PC-3 (cell line): Measurements from ENCODE around the gene SELENOV. TPM values are rescaled to one million over a fixed set of nuclear protein-coding genes. Genes with fewer than 3 reads are reported as not detected.

Source experiments
- ATAC-seq: fragments of 200-7000 bp; cut with Tn5 transposase; 2 replicates; pipeline ENCODE4 v1.9.1; 2020; ENCODE audit warnings: mild to moderate bottlenecking, moderate library complexity
- BruUV-seq: library from RNA; stranded (reverse); fragments of 400-500 nt; replicated peaks from 2 replicates; lab custom pipeline; 2021; lab: Mats Ljungman, UMichigan
- CTCF ChIA-PET: fragments of 300-600 bp; sonication (Branson Sonifier 250); formaldehyde crosslinking; loops from one replicate; lab custom pipeline; 2022; ENCODE audit warnings: antibody characterized with exemption; lab: Charles Lee
- POLR2A ChIA-PET: fragments of 300-600 bp; sonication (Branson Sonifier 250); formaldehyde crosslinking; loops from one replicate; lab custom pipeline; 2022; ENCODE audit warnings: antibody characterized with exemption; ENCODE audit not compliant: unreplicated experiment; lab: Charles Lee
- DNase-seq: peaks from one replicate; pipeline ENCODE4 v3.0.0-alpha.2; 2015
- H2AFZ ChIP-seq: fragments of 300-600 bp; sonication (generic); 2 replicates; pipeline ENCODE4 v1.6.0; 2016; ENCODE audit warnings: antibody characterized with exemption, low read length
- H3F3A ChIP-seq: fragments of 300-600 bp; sonication (generic); one replicate; pipeline ENCODE4 v1.6.0; 2017; ENCODE audit warnings: antibody characterized with exemption, low read length, control low read depth, mild to moderate bottlenecking; ENCODE audit not compliant: unreplicated experiment
- H3K27ac ChIP-seq: fragments of 300-600 bp; sonication (generic); 2 replicates; pipeline ENCODE4 v1.5.1; 2016; ENCODE audit warnings: mild to moderate bottlenecking, low read length
- H3K27me3 ChIP-seq: fragments of 300-600 bp; sonication (generic); 2 replicates; pipeline ENCODE4 v1.6.1; 2016; ENCODE audit warnings: low read length, mixed read lengths
- H3K36me3 ChIP-seq: fragments of 300-600 bp; sonication (generic); 2 replicates; pipeline ENCODE4 v1.6.1; 2016; ENCODE audit warnings: low read depth, mixed run types, low read length, mixed read lengths
- H3K4me1 ChIP-seq: fragments of 300-600 bp; sonication (generic); 2 replicates; pipeline ENCODE4 v1.5.1; 2016; ENCODE audit warnings: low read length; ENCODE audit not compliant: insufficient read depth
- H3K4me2 ChIP-seq: fragments of 300-600 bp; sonication (generic); 2 replicates; pipeline ENCODE4 v1.6.0; 2016; ENCODE audit warnings: low read length
- H3K4me3 ChIP-seq: fragments of 300-600 bp; sonication (generic); 2 replicates; pipeline ENCODE4 v1.5.1; 2016; ENCODE audit warnings: mild to moderate bottlenecking, low read length, mixed read lengths
- H3K79me2 ChIP-seq: fragments of 300-600 bp; sonication (generic); 2 replicates; pipeline ENCODE4 v1.6.1; 2017; ENCODE audit warnings: low read length, mixed read lengths
- H3K9ac ChIP-seq: fragments of 300-600 bp; sonication (generic); 2 replicates; pipeline ENCODE4 v1.6.0; 2016; ENCODE audit warnings: mild to moderate bottlenecking, low read length
- H3K9me2 ChIP-seq: fragments of 300-600 bp; sonication (generic); replicated peaks from 2 replicates; pipeline ENCODE4 v1.6.1; 2016; ENCODE audit warnings: mixed run types, low read length, mixed read lengths
- H3K9me3 ChIP-seq: fragments of 300-600 bp; sonication (generic); 2 replicates; pipeline ENCODE4 v1.6.1; 2016; ENCODE audit warnings: low read length, mixed read lengths
- H4K20me1 ChIP-seq: fragments of 300-600 bp; sonication (generic); 2 replicates; pipeline ENCODE4 v1.6.1; 2016; ENCODE audit warnings: low read length, mixed read lengths
- CTCF ChIP-seq: fragments of 300-600 bp; sonication (generic); conservative IDR thresholded peaks from 2 replicates; pipeline ENCODE4 v1.5.1; 2017; ENCODE audit warnings: antibody characterized with exemption, low read depth, mild to moderate bottlenecking, low read length
- EZH2 ChIP-seq: fragments of 300-600 bp; sonication (generic); IDR thresholded peaks from one replicate; pipeline ENCODE4 v1.6.1; 2017; ENCODE audit warnings: antibody characterized with exemption, mild to moderate bottlenecking, low read length; ENCODE audit not compliant: unreplicated experiment
- EZH2phosphoT487 ChIP-seq: fragments of 300-600 bp; sonication (generic); IDR thresholded peaks from 2 replicates; pipeline ENCODE4 v1.6.1; 2018; ENCODE audit warnings: mild to moderate bottlenecking, antibody characterized with exemption, low read length, borderline replicate concordance
- intact Hi-C: fragments of 100-400 bp; cut with micrococcal nuclease; formaldehyde crosslinking; loops from 2 replicates; pipeline ENCODE4 v1.9.0; 2023
- total RNA-seq: library from RNA; depleted of rRNA; stranded (reverse); fragments of >200 nt; gene quantifications from 2 replicates; pipeline ENCODE4 v1.2.3, GENCODE V29; 2014

SELENOV gene
- total RNA-seq, 1 experiment from 2014 or later, result not detected

- no peak overlapping the region for H3K9ac ChIP-seq
- no peak overlapping the region for H3K4me3 ChIP-seq
- no peak for DNase-seq
- H3K9me3 ChIP-seq, result no peaks in the 10 kb centered on the region
- BruUV-seq, result no TSS peak
- no peak overlapping the region for H3K4me2 ChIP-seq
- no peak overlapping the region for H2AFZ ChIP-seq
- H3K79me2 ChIP-seq, result no peaks in the 10 kb centered on the region
- no peaks in the 10 kb centered on the region for H3K4me1 ChIP-seq
- H3F3A ChIP-seq, result no peaks in the 10 kb centered on the region
- peaks cover 45% of the 10 kb centered on the region; the same call in 1 of the 2 replicates for H3K36me3 ChIP-seq
- intact Hi-C loops, result no loop called here
- no peaks in the 10 kb centered on the region for H4K20me1 ChIP-seq
- H3K27ac ChIP-seq, result no peak overlapping the region
- no peaks in the 10 kb centered on the region for H3K27me3 ChIP-seq
- POLR2A ChIA-PET, result no interaction called here
- no peak for ATAC-seq
- CTCF ChIA-PET, result no interaction called here
- H3K9me2 ChIP-seq, result no peaks in the 10 kb centered on the region
- TF ChIP-seq EZH2phosphoT487, result no peak
- no peak for TF ChIP-seq EZH2
These were observed 47.0 kb upstream of the SELENOV start for GRCh38 chr19:39467941-39468340.

- Histone ChIP-seq H3K27ac (no peak overlapping the region), H3K4me1 (no peaks in the 10 kb centered on the region), H3K4me3 (no peak overlapping the region), H3K9me3 (no peaks in the 10 kb centered on the region), H3K9ac (no peak overlapping the region), H3K79me2 (no peaks in the 10 kb centered on the region), H3K9me2 (no peaks in the 10 kb centered on the region), H3K27me3 (no peaks in the 10 kb centered on the region), H4K20me1 (no peaks in the 10 kb centered on the region), H2AFZ (no peak overlapping the region), H3K36me3 (peaks cover 40% of the 10 kb centered on the region; the same call in 1 of the 2 replicates), H3K4me2 (no peak overlapping the region), H3F3A (no peaks in the 10 kb centered on the region)
- TF ChIP-seq CTCF, result no peak
- TF ChIP-seq EZH2phosphoT487, result no peak
- no peak for TF ChIP-seq EZH2
- no peak for ATAC-seq
- DNase-seq, result no peak
- no TSS peak for BruUV-seq
- ChIA-PET CTCF (no interaction called here), POLR2A (no interaction called here)
- intact Hi-C loops, result no loop called here
These were observed 45.9 kb upstream of the SELENOV start for GRCh38 chr19:39469036-39469435.

GRCh38 chr19:39469567-39469966 is 45.4 kb upstream of the SELENOV start:
- Histone ChIP-seq H3K27me3 (no peaks in the 10 kb centered on the region), H3K4me1 (no peaks in the 10 kb centered on the region), H3K9ac (no peak overlapping the region), H3K27ac (no peak overlapping the region), H2AFZ (no peak overlapping the region), H3K9me3 (no peaks in the 10 kb centered on the region), H3K36me3 (peaks cover 44% of the 10 kb centered on the region; the same call in 1 of the 2 replicates), H3K4me3 (no peak overlapping the region), H3K79me2 (no peaks in the 10 kb centered on the region), H3K4me2 (no peak overlapping the region), H3F3A (no peaks in the 10 kb centered on the region), H3K9me2 (no peaks in the 10 kb centered on the region), H4K20me1 (no peaks in the 10 kb centered on the region)
- intact Hi-C loops, result no loop called here
- CTCF ChIA-PET, result no interaction called here
- no peak for DNase-seq
- POLR2A ChIA-PET, result no interaction called here
- no peak for TF ChIP-seq EZH2phosphoT487
- no peak for TF ChIP-seq CTCF
- TF ChIP-seq EZH2, result no peak
- ATAC-seq, result peak; percentile 48; the same call in 1 of the 2 replicates
- BruUV-seq, result no TSS peak
